Measurements from ENCODE around the gene NAV3.

DNA sequence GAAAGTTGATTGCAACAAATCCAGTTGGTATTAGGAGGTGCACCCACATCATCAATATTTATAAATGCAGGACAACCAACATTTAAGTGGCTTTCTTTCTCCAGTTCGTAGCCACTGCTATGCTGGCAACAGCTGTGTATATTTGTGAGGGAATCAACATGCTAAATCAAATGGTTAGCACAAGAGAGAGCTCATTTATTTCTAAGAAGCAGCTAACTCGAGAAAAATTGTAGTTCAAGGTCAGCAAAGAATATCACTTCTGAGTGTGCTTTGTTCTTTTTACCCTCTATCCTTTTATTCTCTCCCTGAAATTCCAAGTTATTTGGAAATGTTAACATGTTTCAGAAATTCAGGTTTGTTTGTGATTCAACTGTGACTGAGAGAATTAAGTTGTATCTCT is 137.3 kb downstream of the NAV3 start:
- TF ChIP-seq POLR2AphosphoS5 (IDR thresholded peaks at IDR 0.05): no peak
- TF ChIP-seq, protein P1, sequence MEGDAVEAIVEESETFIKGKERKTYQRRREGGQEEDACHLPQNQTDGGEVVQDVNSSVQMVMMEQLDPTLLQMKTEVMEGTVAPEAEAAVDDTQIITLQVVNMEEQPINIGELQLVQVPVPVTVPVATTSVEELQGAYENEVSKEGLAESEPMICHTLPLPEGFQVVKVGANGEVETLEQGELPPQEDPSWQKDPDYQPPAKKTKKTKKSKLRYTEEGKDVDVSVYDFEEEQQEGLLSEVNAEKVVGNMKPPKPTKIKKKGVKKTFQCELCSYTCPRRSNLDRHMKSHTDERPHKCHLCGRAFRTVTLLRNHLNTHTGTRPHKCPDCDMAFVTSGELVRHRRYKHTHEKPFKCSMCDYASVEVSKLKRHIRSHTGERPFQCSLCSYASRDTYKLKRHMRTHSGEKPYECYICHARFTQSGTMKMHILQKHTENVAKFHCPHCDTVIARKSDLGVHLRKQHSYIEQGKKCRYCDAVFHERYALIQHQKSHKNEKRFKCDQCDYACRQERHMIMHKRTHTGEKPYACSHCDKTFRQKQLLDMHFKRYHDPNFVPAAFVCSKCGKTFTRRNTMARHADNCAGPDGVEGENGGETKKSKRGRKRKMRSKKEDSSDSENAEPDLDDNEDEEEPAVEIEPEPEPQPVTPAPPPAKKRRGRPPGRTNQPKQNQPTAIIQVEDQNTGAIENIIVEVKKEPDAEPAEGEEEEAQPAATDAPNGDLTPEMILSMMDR (IDR thresholded peaks at IDR 0.05): no peak

Measured in sigmoid colon (tissue), 4 donors.